Muscle of leg (tissue), 16 donors: ENCODE data around the gene DNAH5. TPM values are rescaled to one million over a fixed set of nuclear protein-coding genes. Genes with fewer than 3 reads are reported as not detected.

Experiments used
- DNase-seq: peaks from one replicate; pipeline ENCODE4 v3.0.0; 2013
- H3K27ac ChIP-seq: one replicate; pipeline ENCODE4 v1.5.1; 2013; ENCODE audit warnings: mild to moderate bottlenecking, low read length, control low read depth
- H3K27me3 ChIP-seq: one replicate; pipeline ENCODE4 v1.6.1; 2013; ENCODE audit warnings: low read length; ENCODE audit not compliant: control insufficient read depth, insufficient read depth
- H3K36me3 ChIP-seq: one replicate; pipeline ENCODE4 v1.6.1; 2013; ENCODE audit warnings: low read length; ENCODE audit not compliant: control insufficient read depth, insufficient read depth
- H3K4me1 ChIP-seq: one replicate; pipeline ENCODE4 v1.6.1; 2013; ENCODE audit warnings: low read length; ENCODE audit not compliant: control insufficient read depth, insufficient read depth
- H3K4me3 ChIP-seq: one replicate; pipeline ENCODE4 v1.5.1; 2013; ENCODE audit warnings: low read length, control low read depth
- H3K9me3 ChIP-seq: replicated peaks from 2 replicates; pipeline ENCODE4 v1.6.1; 2013; ENCODE audit warnings: low read depth, low read length; ENCODE audit not compliant: control insufficient read depth
- WGBS: methylation state at CpG from one replicate; pipeline ENCODE4 v1.1.5; 2013; ENCODE audit warnings: missing lambda C conversion rate; ENCODE audit not compliant: insufficient coverage; 5-methylcytosine and 5-hydroxymethylcytosine counted together
- long read RNA-seq, 11 donors: transcript quantifications; one replicate each; lab custom pipeline, GENCODE V29; 2026
- polyA plus RNA-seq, 8 donors: library from polyadenylated mRNA; unstranded; fragments of 120-200 nt; gene quantifications; one replicate each; pipeline versions ENCODE4 v1.2.1 to v1.2.3, GENCODE V29; 2013; ENCODE audit warnings: inconsistent platforms in 1 of 8, low replicate concordance in 1 of 8; ENCODE audit not compliant: insufficient read length in 8 of 8, insufficient read depth in 1 of 8
- total RNA-seq: library from RNA; stranded (reverse); fragments of 120-200 nt; gene quantifications from one replicate; pipeline ENCODE4 v1.2.4, GENCODE V29; 2013

Gene DNAH5, protein sequence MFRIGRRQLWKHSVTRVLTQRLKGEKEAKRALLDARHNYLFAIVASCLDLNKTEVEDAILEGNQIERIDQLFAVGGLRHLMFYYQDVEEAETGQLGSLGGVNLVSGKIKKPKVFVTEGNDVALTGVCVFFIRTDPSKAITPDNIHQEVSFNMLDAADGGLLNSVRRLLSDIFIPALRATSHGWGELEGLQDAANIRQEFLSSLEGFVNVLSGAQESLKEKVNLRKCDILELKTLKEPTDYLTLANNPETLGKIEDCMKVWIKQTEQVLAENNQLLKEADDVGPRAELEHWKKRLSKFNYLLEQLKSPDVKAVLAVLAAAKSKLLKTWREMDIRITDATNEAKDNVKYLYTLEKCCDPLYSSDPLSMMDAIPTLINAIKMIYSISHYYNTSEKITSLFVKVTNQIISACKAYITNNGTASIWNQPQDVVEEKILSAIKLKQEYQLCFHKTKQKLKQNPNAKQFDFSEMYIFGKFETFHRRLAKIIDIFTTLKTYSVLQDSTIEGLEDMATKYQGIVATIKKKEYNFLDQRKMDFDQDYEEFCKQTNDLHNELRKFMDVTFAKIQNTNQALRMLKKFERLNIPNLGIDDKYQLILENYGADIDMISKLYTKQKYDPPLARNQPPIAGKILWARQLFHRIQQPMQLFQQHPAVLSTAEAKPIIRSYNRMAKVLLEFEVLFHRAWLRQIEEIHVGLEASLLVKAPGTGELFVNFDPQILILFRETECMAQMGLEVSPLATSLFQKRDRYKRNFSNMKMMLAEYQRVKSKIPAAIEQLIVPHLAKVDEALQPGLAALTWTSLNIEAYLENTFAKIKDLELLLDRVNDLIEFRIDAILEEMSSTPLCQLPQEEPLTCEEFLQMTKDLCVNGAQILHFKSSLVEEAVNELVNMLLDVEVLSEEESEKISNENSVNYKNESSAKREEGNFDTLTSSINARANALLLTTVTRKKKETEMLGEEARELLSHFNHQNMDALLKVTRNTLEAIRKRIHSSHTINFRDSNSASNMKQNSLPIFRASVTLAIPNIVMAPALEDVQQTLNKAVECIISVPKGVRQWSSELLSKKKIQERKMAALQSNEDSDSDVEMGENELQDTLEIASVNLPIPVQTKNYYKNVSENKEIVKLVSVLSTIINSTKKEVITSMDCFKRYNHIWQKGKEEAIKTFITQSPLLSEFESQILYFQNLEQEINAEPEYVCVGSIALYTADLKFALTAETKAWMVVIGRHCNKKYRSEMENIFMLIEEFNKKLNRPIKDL (N-terminal part only)
- total RNA-seq: 1.7 TPM
- under 1 TPM; 0.35 to 0.61 (median 0.51) TPM for polyA plus RNA-seq
- long read RNA-seq, donor 1: 0 reads
- long read RNA-seq, donor 2: 0 reads
- long read RNA-seq, donor 3: 0 reads
- long read RNA-seq, donor 4: 0 reads
- long read RNA-seq, donor 5: 0 reads
- long read RNA-seq, donor 6: 0 reads
- long read RNA-seq, donor 7: 0 reads
- long read RNA-seq, donor 8: 0 reads
- long read RNA-seq, donor 9: 0 reads
- long read RNA-seq, donor 10: 0 reads
- long read RNA-seq, donor 11: 0 reads

DNA sequence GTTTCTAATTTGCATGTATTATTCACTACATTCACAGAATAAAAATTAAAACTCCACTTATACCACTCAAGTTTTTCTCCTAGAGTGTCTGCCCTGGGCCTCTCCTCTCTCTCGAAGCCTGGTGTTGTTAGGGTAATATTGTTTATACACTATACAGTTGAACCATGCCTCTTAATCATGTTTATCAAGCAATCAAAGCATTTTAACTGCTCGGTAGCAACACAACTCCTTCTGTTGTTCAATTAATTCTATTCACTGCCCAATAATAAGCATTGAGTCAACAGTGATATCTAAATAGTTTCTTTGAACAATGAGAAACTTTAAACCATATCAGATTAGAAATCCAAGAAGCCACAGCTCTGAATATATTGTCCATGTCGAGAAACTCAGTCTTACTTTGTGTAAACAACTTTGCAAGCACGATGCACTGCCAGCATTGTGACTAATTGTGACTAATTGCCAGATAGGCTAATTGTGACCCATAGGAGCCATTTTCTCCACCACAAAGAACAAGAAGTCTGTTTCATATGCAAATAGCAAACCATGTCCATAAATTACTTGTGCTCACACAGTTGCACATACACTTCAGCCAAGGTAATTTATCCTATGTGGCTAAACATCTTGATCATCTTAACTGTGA is at the start of gene DNAH5:
TSS of gene DNAH5 (minus strand) at position 129 of the 640 bp plus-strand sequence. CDS start 250 bp downstream, outside the sequence.
- no peak for DNase-seq
- 72% methylated on average over 2 of the region's 4 CpGs for WGBS
- H3K4me3 ChIP-seq: no peak within 1 kb of the TSS
- H3K36me3 ChIP-seq: no peaks in the 10 kb centered on the region
- H3K9me3 ChIP-seq: no peaks in the 10 kb centered on the region
- peaks cover 3% of the 10 kb centered on the region for H3K4me1 ChIP-seq
- no peaks in the 10 kb centered on the region for H3K27me3 ChIP-seq
- H3K27ac ChIP-seq: no peak within 1 kb of the TSS

DNA sequence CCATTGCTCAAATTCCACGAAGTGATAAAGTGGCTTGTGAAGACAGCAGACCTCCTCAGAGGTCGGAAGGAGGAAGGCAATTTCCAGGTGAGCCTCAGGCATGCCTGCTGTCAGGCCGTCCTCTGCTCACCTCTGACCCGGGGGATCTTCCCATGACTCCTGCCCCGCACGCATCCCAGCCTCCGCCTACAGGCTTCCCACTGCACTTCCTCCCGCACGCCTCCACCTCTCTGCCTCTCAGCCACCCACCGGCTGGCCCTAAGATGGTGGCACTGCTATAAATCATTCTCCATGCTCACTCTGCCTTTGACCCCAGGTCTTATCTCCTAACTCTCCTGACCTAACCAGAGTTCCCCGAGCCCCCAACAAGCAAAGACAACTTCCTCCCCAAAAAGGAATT is 49.4 kb upstream of the DNAH5 start:
- Histone ChIP-seq H3K4me3 (no peak overlapping the region), H3K4me1 (no peaks in the 10 kb centered on the region), H3K27ac (no peak overlapping the region), H3K9me3 (peaks cover 6% of the 10 kb centered on the region), H3K36me3 (no peaks in the 10 kb centered on the region), H3K27me3 (peaks cover 6% of the 10 kb centered on the region)
- 62% methylated on average over 10 of the region's 11 CpGs for WGBS
- no peak for DNase-seq

DNA sequence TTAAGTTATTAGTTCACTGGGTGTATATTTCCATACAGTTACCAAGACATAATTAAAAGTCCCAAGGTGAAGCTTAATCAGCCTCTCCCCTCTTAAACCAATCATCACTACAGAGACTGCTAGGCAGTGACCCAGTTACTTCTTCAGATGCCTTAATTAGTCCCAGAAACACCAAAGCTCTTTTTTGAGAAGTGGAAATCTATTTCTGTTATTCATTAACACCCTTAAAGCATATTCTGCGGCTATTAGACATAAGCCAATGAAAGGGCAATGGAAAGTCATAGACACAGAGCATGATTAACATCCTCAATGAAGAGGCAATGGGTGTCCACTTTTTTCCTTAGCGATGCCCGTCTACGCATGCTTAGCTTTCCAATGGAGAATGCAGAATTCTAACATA is 48.3 kb upstream of the DNAH5 start:
- no peak overlapping the region for H3K4me3 ChIP-seq
- H3K36me3 ChIP-seq: no peaks in the 10 kb centered on the region
- no peak overlapping the region for H3K27ac ChIP-seq
- WGBS: no CpG with 5 or more reads among the region's 4 CpGs
- H3K4me1 ChIP-seq: no peaks in the 10 kb centered on the region
- DNase-seq: no peak
- peaks cover 6% of the 10 kb centered on the region for H3K9me3 ChIP-seq
- peaks cover 6% of the 10 kb centered on the region for H3K27me3 ChIP-seq

DNA sequence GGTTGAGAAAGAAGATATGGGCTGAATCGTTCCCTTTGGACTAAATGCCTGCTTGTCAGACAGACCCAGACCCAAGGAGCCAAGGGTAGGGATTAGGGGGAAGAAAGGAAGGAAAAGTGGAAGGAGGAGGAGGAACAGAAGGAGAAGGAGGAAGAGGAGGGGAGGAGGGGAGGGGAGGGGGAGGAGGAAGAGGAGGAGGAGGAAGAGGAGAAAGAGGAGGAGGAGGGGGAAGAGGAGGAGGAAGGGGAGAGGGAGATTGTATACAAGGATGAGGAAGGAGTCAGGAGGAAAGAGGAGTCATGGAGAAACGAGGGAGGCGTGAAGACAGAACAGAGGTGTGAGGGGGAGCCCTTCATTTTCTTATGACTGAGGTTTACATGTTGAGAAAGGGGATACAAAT is 46.9 kb upstream of the DNAH5 start:
- no peaks in the 10 kb centered on the region for H3K4me1 ChIP-seq
- no peaks in the 10 kb centered on the region for H3K36me3 ChIP-seq
- H3K4me3 ChIP-seq: no peak overlapping the region
- H3K9me3 ChIP-seq: no peaks in the 10 kb centered on the region
- no peak overlapping the region for H3K27ac ChIP-seq
- 57% methylated on average over 3 of the region's 3 CpGs for WGBS
- DNase-seq: no peak
- peaks cover 3% of the 10 kb centered on the region for H3K27me3 ChIP-seq

DNA sequence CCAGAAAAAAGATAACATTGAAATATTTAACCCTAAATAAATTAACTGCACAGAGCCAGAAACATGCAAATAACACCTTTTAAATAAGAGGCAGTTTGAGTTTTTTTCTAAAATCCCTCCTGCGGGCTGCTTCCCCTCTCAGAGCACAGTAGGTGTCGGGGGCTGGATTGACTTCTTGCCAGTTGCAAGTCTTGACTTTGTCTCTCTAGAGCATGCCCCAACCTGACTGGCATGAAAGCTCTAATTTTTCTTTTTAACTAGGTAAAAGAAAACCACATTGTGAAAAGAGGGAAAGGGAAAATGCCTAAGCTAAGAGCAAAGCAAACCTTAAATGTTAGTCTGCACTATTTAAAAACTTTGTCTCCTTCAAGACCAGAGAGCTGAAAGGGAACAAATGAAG is 46.4 kb upstream of the DNAH5 start:
- no peak overlapping the region for H3K27ac ChIP-seq
- no peak for DNase-seq
- no peaks in the 10 kb centered on the region for H3K4me1 ChIP-seq
- H3K9me3 ChIP-seq: no peaks in the 10 kb centered on the region
- peaks cover 3% of the 10 kb centered on the region for H3K27me3 ChIP-seq
- H3K4me3 ChIP-seq: no peak overlapping the region
- no peaks in the 10 kb centered on the region for H3K36me3 ChIP-seq
- 100% methylated on average over 1 of the region's 2 CpGs for WGBS

DNA sequence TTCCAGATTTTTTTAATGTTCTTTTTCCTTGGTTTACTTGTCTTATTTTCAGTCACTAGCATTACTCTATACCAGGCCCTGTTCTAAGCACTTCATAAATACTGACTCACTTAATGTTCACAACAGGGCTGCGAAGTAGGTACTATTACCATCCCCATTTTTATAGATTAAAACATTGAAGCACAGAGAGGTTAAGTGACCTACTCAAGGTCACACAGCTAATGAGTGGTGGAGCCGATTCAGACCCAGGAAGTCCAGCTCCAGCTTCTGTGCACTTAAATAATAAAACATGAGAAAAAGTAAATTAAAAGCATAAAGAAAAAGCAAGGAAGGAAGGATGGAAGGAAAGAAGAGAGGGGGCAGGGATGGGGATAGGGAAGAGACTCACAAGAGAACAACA is 45.3 kb upstream of the DNAH5 start:
- no peak for DNase-seq
- no peaks in the 10 kb centered on the region for H3K9me3 ChIP-seq
- H3K27me3 ChIP-seq: peaks cover 3% of the 10 kb centered on the region
- no peak overlapping the region for H3K27ac ChIP-seq
- no peaks in the 10 kb centered on the region for H3K36me3 ChIP-seq
- no peak overlapping the region for H3K4me3 ChIP-seq
- H3K4me1 ChIP-seq: no peaks in the 10 kb centered on the region
- WGBS: no CpG with 5 or more reads among the region's 2 CpGs

DNA sequence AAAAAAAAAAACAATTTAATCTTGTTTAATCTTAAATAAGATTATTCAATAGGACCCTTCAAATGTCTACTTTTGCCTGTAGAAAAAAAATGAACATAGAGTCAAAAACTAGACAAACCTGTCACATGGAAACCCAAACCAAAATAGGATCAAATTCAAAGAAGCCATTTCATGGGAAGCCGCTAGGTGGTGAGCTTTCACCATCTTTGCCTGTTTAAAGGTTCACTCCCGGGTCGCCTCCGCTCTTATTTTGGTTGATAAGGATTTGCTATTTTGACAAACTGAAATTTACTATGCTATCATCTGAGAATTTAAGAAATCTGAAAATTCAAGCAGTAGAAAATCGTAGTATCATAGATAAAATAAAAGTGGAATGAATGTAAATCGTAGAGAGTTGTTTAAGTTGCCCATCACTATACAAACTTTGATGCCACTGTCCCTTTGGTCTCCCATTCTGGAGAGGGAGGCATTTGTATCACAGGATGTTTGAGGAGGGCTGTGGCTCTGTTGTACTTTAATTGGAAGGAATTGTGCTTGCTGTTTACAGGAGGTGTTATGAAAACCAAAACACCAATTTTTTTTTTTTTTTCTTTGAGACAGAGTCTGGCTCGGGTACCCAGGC is 43.5 kb upstream of the DNAH5 start:
- Histone ChIP-seq H3K27ac (no peak overlapping the region), H3K9me3 (no peaks in the 10 kb centered on the region), H3K4me1 (no peaks in the 10 kb centered on the region), H3K27me3 (no peaks in the 10 kb centered on the region), H3K4me3 (no peak overlapping the region), H3K36me3 (no peaks in the 10 kb centered on the region)
- WGBS: no CpG with 5 or more reads among the region's 7 CpGs
- peak; percentile 69 for DNase-seq

DNA sequence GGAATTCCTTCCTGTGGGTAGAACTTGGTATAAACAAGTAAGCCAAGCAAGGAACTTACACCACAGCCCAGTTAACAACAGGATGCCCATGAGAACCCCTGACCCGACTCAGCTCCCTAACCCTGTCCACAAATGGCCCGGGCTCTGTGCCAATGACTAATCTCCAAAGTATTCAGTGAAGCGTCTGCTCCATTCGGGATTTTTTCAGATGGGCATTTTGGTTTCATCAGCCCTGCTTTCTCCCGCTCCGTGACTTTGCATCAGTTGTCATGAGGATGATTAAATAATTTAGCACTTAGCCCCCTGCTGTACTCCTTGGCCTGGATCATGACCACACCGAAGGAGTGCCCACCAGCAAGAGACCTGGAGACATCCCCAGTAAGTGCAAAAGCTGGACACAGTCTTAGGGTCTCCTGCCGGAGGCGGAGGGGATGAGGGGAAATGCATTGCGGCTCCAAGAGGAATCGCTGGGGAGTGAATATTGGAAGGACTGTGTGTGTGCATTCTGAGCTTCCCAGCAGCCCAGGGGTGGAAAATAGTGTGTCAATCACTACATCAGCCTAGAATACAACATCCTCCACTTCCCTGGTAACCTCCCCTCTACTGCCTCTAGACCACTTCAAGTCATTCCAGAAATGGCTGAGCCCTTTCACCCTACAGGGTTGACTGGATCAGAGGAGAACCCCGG is 41.4 kb upstream of the DNAH5 start:
- no peak for DNase-seq
- Histone ChIP-seq H3K27me3 (no peaks in the 10 kb centered on the region), H3K9me3 (no peaks in the 10 kb centered on the region), H3K27ac (no peak overlapping the region), H3K36me3 (no peaks in the 10 kb centered on the region), H3K4me1 (no peaks in the 10 kb centered on the region), H3K4me3 (no peak overlapping the region)
- 55% methylated on average over 8 of the region's 12 CpGs for WGBS
